DND-41 (cell line): ENCODE data around the gene NOS1AP.

Experiments used
- EZH2 ChIP-seq: IDR thresholded peaks from 3 replicates; pipeline ENCODE4 v1.6.1; 2012; ENCODE audit warnings: borderline replicate concordance, low read depth, mild to moderate bottlenecking, moderate library complexity, low read length, inconsistent platforms; ENCODE audit not compliant: severe bottlenecking
- TF ChIP-seq, protein P1 (sequence below): IDR thresholded peaks from 2 replicates; pipeline ENCODE4 v1.5.1; 2012; ENCODE audit warnings: borderline replicate concordance, low read length, moderate library complexity, mild to moderate bottlenecking; ENCODE audit not compliant: poor library complexity, severe bottlenecking; ENCODE audit errors: extremely low read depth

DNA sequence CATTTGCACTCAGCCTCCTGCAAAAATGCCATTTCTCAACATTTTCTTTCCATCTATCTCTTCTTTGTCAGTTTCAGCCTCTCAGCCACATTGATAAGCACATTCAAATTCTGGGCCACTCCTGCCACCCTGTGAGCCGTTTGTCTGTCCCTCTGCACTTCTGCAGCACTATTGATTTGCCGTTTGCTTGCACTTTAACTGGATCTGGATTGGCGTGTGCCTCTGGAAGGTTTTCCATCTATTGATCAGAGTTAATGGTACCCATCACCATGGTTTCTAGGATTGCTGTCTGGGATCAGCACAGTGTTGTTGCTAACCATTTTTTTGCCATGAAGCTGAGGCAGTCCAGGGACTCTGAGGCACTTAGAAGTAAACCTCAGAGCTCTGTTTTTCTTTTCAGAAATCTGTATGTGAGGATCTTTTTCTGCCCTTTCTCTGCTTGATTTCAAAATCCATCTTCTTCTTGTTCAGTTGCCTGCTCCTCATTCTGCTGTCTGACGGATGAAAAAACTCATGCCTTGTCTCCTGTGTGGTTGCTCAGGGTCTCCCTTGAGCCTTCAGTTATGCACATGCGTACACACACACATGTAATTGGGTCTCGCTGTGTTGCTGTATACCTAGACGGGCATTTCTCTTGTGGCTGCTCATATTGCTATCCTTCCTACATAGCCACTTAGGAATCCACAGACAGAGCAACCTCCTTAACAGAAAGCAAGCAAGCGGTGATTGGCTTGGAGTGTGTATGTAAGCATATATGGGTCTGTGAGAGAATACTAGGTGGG lies 67.9 kb downstream of the NOS1AP start:
- TF ChIP-seq, protein P1, sequence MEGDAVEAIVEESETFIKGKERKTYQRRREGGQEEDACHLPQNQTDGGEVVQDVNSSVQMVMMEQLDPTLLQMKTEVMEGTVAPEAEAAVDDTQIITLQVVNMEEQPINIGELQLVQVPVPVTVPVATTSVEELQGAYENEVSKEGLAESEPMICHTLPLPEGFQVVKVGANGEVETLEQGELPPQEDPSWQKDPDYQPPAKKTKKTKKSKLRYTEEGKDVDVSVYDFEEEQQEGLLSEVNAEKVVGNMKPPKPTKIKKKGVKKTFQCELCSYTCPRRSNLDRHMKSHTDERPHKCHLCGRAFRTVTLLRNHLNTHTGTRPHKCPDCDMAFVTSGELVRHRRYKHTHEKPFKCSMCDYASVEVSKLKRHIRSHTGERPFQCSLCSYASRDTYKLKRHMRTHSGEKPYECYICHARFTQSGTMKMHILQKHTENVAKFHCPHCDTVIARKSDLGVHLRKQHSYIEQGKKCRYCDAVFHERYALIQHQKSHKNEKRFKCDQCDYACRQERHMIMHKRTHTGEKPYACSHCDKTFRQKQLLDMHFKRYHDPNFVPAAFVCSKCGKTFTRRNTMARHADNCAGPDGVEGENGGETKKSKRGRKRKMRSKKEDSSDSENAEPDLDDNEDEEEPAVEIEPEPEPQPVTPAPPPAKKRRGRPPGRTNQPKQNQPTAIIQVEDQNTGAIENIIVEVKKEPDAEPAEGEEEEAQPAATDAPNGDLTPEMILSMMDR = no peak
- TF ChIP-seq EZH2 = no peak
